Loucy (cell line): ENCODE measurements around the gene TMEM132D.

Experiments
- H2AFZ ChIP-seq: fragments of 200-600 bp; sonication (generic); 2 replicates; pipeline ENCODE4 v1.6.0; 2016; ENCODE audit warnings: antibody characterized with exemption, mild to moderate bottlenecking, low read length, moderate library complexity
- H3F3A ChIP-seq: fragments of 200-600 bp; 2 replicates; pipeline ENCODE4 v1.6.0; 2016; ENCODE audit warnings: antibody characterized with exemption, low read depth, mild to moderate bottlenecking
- H3K27me3 ChIP-seq: fragments of 200-600 bp; sonication (generic); 2 replicates; pipeline ENCODE4 v1.6.1; 2014; ENCODE audit warnings: low read length, mild to moderate bottlenecking; ENCODE audit not compliant: insufficient read depth, poor library complexity, severe bottlenecking
- H3K36me3 ChIP-seq: fragments of 200-600 bp; sonication (generic); 2 replicates; pipeline ENCODE4 v1.6.1; 2016; ENCODE audit warnings: low read length; ENCODE audit not compliant: insufficient read depth
- H3K4me1 ChIP-seq: fragments of 200-600 bp; sonication (generic); 2 replicates; pipeline ENCODE4 v1.5.1; 2014; ENCODE audit warnings: low read length, mild to moderate bottlenecking; ENCODE audit not compliant: insufficient read depth, poor library complexity, severe bottlenecking
- H3K4me2 ChIP-seq: fragments of 200-600 bp; sonication (generic); 2 replicates; pipeline ENCODE4 v1.6.0; 2014; ENCODE audit warnings: antibody characterized with exemption, low read length, low read depth, mild to moderate bottlenecking; ENCODE audit not compliant: poor library complexity, severe bottlenecking
- H3K4me3 ChIP-seq: fragments of 200-600 bp; sonication (generic); 2 replicates; pipeline ENCODE4 v1.5.1; 2014; ENCODE audit warnings: low read length, mild to moderate bottlenecking, mixed read lengths; ENCODE audit not compliant: poor library complexity, severe bottlenecking
- H3K79me2 ChIP-seq: fragments of 200-600 bp; sonication (generic); 2 replicates; pipeline ENCODE4 v1.6.1; 2014; ENCODE audit warnings: low read length; ENCODE audit not compliant: insufficient read depth
- H3K9ac ChIP-seq: fragments of 200-600 bp; sonication (generic); 2 replicates; pipeline ENCODE4 v1.6.0; 2014; ENCODE audit warnings: mild to moderate bottlenecking, low read depth, low read length, moderate library complexity; ENCODE audit not compliant: poor library complexity, severe bottlenecking
- H3K9me2 ChIP-seq: fragments of 200-600 bp; sonication (generic); replicated peaks from 2 replicates; pipeline ENCODE4 v1.6.1; 2016; ENCODE audit warnings: low read depth, low read length, mixed read lengths
- H3K9me3 ChIP-seq: fragments of 200-600 bp; sonication (generic); 2 replicates; pipeline ENCODE4 v1.6.1; 2014; ENCODE audit warnings: mild to moderate bottlenecking, antibody characterized with exemption, low read length, low read depth; ENCODE audit not compliant: insufficient read depth
- H4K20me1 ChIP-seq: fragments of 200-600 bp; sonication (generic); 2 replicates; pipeline ENCODE4 v1.6.0; 2014; ENCODE audit warnings: antibody characterized with exemption, low read length, mild to moderate bottlenecking; ENCODE audit not compliant: insufficient read depth, poor library complexity, severe bottlenecking
- EZH2phosphoT487 ChIP-seq: fragments of 200-600 bp; IDR thresholded peaks from 2 replicates; pipeline ENCODE4 v1.6.1; 2018; ENCODE audit warnings: antibody characterized with exemption, mild to moderate bottlenecking, moderate library complexity, borderline replicate concordance
- TF ChIP-seq, protein P1 (sequence below): fragments of 200-600 bp; sonication (generic); conservative IDR thresholded peaks from 2 replicates; pipeline ENCODE4 v1.5.1; 2014; ENCODE audit warnings: mild to moderate bottlenecking, antibody characterized with exemption, low read length

TMEM132D gene

DNA sequence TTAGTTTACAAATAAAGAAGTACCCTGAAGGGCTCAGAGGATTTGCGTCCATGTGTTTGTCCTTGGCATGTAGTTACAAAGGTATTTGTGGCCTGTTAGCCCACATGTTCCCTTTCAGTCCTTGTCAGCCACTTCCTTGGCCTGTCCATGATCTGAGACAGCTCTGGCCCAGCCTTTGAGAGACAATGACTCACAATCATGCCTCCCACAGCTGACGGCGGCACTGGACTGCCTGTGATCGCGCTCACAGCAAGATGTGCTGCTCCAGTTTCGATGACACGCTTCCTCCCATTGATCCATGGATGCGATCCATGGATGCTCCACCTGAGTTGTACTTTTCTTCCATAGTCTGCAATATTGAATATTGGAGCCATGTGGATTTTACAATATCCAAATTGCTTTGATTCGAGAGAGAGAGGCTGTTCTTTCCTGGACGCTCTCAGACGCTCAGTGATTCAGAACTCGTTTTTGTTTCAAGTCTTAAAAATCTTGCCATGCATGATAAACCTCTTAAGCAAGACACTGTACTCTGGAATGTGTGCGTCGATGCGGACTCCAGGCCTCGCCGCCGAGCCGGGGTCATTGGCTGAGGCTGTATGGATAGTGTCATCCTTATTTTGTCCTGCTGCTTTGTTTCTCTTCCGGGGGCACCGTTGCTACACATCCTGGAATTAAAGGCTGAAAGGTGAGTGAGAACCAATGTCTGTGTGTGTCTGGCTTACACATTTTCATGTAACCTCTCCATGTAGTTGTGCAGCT, 830.5 kb downstream of the TMEM132D start:
- H3K79me2 ChIP-seq = no peaks in the 10 kb centered on the region
- no peaks in the 10 kb centered on the region for H3K4me1 ChIP-seq
- no peaks in the 10 kb centered on the region for H3K9me2 ChIP-seq
- no peaks in the 10 kb centered on the region for H3K27me3 ChIP-seq
- H2AFZ ChIP-seq = no peak overlapping the region
- H4K20me1 ChIP-seq = no peaks in the 10 kb centered on the region
- H3K9me3 ChIP-seq = no peaks in the 10 kb centered on the region
- no peak overlapping the region for H3K9ac ChIP-seq
- H3K4me2 ChIP-seq = no peak overlapping the region
- no peaks in the 10 kb centered on the region for H3F3A ChIP-seq
- H3K36me3 ChIP-seq = no peaks in the 10 kb centered on the region
- TF ChIP-seq, protein P1, sequence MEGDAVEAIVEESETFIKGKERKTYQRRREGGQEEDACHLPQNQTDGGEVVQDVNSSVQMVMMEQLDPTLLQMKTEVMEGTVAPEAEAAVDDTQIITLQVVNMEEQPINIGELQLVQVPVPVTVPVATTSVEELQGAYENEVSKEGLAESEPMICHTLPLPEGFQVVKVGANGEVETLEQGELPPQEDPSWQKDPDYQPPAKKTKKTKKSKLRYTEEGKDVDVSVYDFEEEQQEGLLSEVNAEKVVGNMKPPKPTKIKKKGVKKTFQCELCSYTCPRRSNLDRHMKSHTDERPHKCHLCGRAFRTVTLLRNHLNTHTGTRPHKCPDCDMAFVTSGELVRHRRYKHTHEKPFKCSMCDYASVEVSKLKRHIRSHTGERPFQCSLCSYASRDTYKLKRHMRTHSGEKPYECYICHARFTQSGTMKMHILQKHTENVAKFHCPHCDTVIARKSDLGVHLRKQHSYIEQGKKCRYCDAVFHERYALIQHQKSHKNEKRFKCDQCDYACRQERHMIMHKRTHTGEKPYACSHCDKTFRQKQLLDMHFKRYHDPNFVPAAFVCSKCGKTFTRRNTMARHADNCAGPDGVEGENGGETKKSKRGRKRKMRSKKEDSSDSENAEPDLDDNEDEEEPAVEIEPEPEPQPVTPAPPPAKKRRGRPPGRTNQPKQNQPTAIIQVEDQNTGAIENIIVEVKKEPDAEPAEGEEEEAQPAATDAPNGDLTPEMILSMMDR = no peak
- no peak for TF ChIP-seq EZH2phosphoT487
- no peak overlapping the region for H3K4me3 ChIP-seq

DNA sequence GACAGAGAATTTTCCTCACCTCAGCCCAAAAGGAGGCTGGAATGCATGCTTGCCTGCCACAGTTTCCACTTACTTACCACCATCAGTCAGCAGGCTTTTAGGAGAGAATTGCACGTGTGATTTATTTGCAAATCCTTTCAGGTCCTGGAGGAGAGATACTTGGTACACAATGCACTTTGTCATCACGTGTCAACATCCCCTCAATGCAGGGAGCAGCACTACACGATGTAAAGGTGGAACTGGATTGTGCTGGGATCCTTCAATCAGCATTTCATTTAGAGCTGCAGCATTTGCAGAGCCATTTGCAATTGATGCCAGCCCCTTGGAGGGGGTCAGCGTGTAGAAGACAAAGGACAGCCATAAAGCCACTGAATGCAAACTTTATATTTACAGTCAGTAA, 832.5 kb downstream of the TMEM132D start:
- no peaks in the 10 kb centered on the region for H3K27me3 ChIP-seq
- no peaks in the 10 kb centered on the region for H3F3A ChIP-seq

DNA sequence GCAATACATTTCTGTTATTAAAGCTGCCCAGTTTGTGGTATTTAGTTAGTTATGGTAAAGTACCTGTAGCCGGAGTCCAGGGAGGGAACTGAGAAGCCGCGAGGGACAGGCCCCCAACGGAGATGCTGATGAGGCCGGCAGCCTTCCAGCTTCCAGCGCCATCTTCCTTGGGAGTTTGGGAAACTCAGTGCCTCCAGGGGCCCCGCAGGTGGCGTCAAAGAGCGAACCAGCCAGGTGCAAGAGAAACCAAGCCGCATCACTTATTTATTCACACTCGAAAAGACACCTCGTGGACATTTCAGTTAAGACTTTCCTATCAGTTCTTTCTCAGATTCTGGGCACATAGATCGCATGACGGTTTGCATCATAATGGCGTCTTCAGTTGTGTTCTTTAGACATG, 833.9 kb downstream of the TMEM132D start:
- Histone ChIP-seq H3K79me2 (no peaks in the 10 kb centered on the region), H3K9ac (no peak overlapping the region), H3K4me2 (no peak overlapping the region), H3K4me3 (no peak overlapping the region), H3K9me3 (0 out of 2 replicates have a peak, but pooled peaks cover 5% of the 10 kb centered on the region), H3F3A (no peaks in the 10 kb centered on the region), H3K4me1 (no peaks in the 10 kb centered on the region), H3K36me3 (no peaks in the 10 kb centered on the region), H2AFZ (no peak overlapping the region), H4K20me1 (no peaks in the 10 kb centered on the region), H3K9me2 (no peaks in the 10 kb centered on the region), H3K27me3 (no peaks in the 10 kb centered on the region)
- TF ChIP-seq EZH2phosphoT487 = no peak
- TF ChIP-seq, protein P1 = no peak

More for the DNA sequence above, 832.5 kb downstream of the TMEM132D start:
- TF ChIP-seq EZH2phosphoT487 = no peak
- TF ChIP-seq, protein P1 = no peak
- H3K9ac ChIP-seq = no peak overlapping the region
- no peaks in the 10 kb centered on the region for H3K9me2 ChIP-seq
- no peaks in the 10 kb centered on the region for H3K9me3 ChIP-seq
- H3K4me3 ChIP-seq = no peak overlapping the region
- no peaks in the 10 kb centered on the region for H3K36me3 ChIP-seq
- H3K4me1 ChIP-seq = no peaks in the 10 kb centered on the region
- no peak overlapping the region for H2AFZ ChIP-seq
- no peaks in the 10 kb centered on the region for H3K79me2 ChIP-seq
- no peak overlapping the region for H3K4me2 ChIP-seq
- H4K20me1 ChIP-seq = no peaks in the 10 kb centered on the region
